ENCODE data around the gene ELOVL1.

The ELOVL1 gene

DNA sequence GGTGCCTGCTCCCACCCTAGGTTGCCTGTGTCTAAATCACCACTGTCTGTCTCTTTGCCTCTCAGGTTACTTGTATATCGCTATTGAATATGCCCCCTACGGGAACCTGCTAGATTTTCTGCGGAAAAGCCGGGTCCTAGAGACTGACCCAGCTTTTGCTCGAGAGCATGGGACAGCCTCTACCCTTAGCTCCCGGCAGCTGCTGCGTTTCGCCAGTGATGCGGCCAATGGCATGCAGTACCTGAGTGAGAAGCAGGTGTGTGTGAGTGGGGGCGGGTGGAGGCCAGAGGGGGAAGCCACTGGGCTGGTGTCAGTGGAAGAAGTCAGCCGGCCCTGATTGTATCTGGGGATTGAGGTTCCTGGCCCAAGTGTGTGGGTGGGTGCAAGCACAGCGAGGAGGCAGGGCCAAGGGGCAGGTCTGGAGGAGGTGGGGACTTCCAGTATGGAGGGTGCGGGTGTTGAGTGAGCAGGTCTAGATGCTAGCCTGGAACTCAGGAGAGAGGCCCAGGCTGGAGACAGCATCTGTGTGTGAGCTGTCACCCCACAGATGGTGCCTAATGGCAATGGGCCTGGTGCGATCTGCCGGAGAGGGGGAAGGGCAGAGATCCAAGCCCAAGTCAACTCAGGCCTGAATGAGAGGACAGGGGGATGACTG, 49.9 kb downstream of the ELOVL1 start:
- Histone ChIP-seq H3K27me3 (ENCODE audit: control insufficient read depth, insufficient read depth, low read length) (no peaks in the 10 kb centered on the region), H3K4me1 (ENCODE audit: control insufficient read depth, insufficient read depth, low read length) (peaks cover 13% of the 10 kb centered on the region), H3K9ac (ENCODE audit: low read length) (no peak overlapping the region), H3K4me3 (ENCODE audit: low read length) (no peak overlapping the region), H3K36me3 (ENCODE audit: control insufficient read depth, insufficient read depth, low read length) (no peaks in the 10 kb centered on the region), H3K9me3 (ENCODE audit: control insufficient read depth, low read length) (no peaks in the 10 kb centered on the region)

DNA sequence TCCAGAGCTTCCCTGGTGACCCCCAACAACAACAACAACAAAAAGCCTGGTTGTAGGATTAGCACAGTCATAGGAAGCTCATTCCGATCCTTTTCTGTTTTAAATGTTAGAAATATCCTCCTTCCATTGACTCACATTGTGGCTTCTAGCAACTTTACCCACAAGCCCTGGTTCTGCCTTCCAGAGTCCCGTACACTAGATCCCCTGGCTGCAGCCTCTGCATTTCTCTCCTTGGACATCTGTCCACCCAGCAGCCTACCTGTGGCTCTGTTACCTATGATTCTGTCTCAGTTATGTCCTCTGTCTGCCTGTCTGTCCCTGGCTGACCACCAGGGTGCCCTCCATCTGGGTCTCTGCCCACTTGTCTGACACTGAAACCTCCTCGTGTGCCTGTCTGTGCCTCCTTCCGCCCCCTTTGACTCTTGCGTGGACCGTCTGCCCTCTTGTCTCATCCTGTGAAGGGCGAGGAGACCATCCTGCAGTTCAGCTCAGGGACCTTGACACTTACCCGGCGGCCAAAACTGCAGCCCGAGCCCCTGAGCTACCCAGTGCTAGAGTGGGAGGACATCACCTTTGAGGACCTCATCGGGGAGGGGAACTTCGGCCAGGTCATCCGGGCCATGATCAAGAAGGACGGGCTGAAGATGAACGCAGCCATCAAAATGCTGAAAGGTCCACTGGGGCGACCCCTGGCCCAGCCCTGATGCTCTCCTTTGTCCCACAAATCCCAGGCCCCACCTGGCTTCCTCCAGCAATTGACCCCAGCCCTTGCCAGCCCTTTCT, 50.9 kb downstream of the ELOVL1 start:
- no peak overlapping the region for H3K4me3 ChIP-seq (ENCODE audit: low read length)
- H3K9me3 ChIP-seq (ENCODE audit: control insufficient read depth, low read length), result no peaks in the 10 kb centered on the region
- no peaks in the 10 kb centered on the region for H3K27me3 ChIP-seq (ENCODE audit: control insufficient read depth, insufficient read depth, low read length)
- peaks cover 13% of the 10 kb centered on the region for H3K4me1 ChIP-seq (ENCODE audit: control insufficient read depth, insufficient read depth, low read length)
- H3K36me3 ChIP-seq (ENCODE audit: control insufficient read depth, insufficient read depth, low read length), result no peaks in the 10 kb centered on the region
- no peak overlapping the region for H3K9ac ChIP-seq (ENCODE audit: low read length)

DNA sequence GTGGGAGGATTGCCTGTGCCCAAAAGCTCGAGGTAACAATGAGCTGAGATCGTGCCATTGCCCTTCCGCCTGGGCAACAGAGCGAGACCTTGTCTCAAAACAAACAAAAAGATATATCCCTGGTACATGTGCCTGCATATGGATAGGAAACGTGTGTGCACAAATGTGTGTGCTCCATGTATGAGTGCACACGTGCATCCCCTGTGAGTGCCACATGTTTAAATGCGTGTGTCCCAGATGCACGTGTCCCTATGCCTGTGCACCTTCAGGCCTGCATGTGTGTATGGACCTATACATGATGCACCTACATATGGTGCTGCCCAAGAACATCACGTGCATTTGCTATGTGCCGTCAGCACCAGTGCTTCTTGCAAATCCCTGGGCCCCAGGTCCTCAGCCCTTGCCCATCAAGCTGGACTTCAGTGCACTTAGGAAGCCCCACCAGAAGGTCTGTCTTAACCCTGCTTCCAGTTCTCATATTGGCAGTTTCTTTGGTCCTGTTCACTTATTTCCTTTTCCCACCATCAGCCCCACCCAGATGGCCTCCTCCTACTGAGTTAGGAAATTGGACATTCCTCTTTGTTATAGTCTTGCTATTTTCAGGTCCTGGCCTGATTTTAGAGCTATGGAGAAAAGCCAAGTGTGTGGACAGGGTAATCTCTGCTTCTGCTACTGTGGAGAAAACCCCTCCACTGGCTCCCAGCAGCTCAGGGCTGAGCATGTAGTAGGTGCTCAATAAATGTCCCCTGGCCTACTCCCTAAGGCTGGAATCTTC, 51.7 kb downstream of the ELOVL1 start:
- Histone ChIP-seq H3K9ac (ENCODE audit: low read length) (no peak overlapping the region), H3K36me3 (ENCODE audit: control insufficient read depth, insufficient read depth, low read length) (no peaks in the 10 kb centered on the region), H3K4me1 (ENCODE audit: control insufficient read depth, insufficient read depth, low read length) (peaks cover 13% of the 10 kb centered on the region), H3K9me3 (ENCODE audit: control insufficient read depth, low read length) (no peaks in the 10 kb centered on the region), H3K4me3 (ENCODE audit: low read length) (no peak overlapping the region), H3K27me3 (ENCODE audit: control insufficient read depth, insufficient read depth, low read length) (no peaks in the 10 kb centered on the region)

DNA sequence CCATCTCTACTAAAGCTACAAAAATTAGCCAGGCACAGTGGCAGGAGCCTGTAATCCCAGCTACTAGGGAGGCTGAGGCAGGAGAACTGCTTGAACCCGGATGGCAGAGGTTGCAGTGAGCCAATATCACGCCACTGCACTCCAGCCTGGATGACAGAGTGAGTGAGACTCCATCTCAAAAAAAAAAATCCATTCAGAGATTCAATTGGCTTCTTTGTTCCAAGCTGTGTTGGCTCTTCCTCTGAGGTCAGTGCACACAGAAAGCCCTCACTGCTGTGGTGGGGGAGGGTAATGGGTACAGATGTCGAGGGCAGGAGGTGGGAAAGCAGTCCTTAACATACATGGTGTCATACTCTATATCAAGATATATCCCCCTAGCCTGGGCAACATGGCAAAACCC, 52.3 kb downstream of the ELOVL1 start:
- peaks cover 13% of the 10 kb centered on the region for H3K4me1 ChIP-seq (ENCODE audit: control insufficient read depth, insufficient read depth, low read length)
- H3K36me3 ChIP-seq (ENCODE audit: control insufficient read depth, insufficient read depth, low read length), result no peaks in the 10 kb centered on the region
- H3K4me3 ChIP-seq (ENCODE audit: low read length), result no peak overlapping the region
- H3K27me3 ChIP-seq (ENCODE audit: control insufficient read depth, insufficient read depth, low read length), result no peaks in the 10 kb centered on the region
- H3K9me3 ChIP-seq (ENCODE audit: control insufficient read depth, low read length), result no peaks in the 10 kb centered on the region
- H3K9ac ChIP-seq (ENCODE audit: low read length), result no peak overlapping the region

GRCh38 chr1:43314233-43314632, 53.6 kb downstream of the ELOVL1 start:
- no peaks in the 10 kb centered on the region for H3K36me3 ChIP-seq (ENCODE audit: control insufficient read depth, insufficient read depth, low read length)
- H3K4me3 ChIP-seq (ENCODE audit: low read length), result no peak overlapping the region
- no peak overlapping the region for H3K9ac ChIP-seq (ENCODE audit: low read length)
- H3K27me3 ChIP-seq (ENCODE audit: control insufficient read depth, insufficient read depth, low read length), result no peaks in the 10 kb centered on the region
- H3K9me3 ChIP-seq (ENCODE audit: control insufficient read depth, low read length), result no peaks in the 10 kb centered on the region
- peaks cover 13% of the 10 kb centered on the region for H3K4me1 ChIP-seq (ENCODE audit: control insufficient read depth, insufficient read depth, low read length)

- no peak overlapping the region for H3K9ac ChIP-seq (ENCODE audit: low read length)
- no peak overlapping the region for H3K4me3 ChIP-seq (ENCODE audit: low read length)
- no peaks in the 10 kb centered on the region for H3K27me3 ChIP-seq (ENCODE audit: control insufficient read depth, insufficient read depth, low read length)
- H3K36me3 ChIP-seq (ENCODE audit: control insufficient read depth, insufficient read depth, low read length), result no peaks in the 10 kb centered on the region
- no peaks in the 10 kb centered on the region for H3K9me3 ChIP-seq (ENCODE audit: control insufficient read depth, low read length)
- H3K4me1 ChIP-seq (ENCODE audit: control insufficient read depth, insufficient read depth, low read length), result peaks cover 13% of the 10 kb centered on the region
Measured at GRCh38 chr1:43313771-43314170, 54.0 kb downstream of the ELOVL1 start.

All from mucosa of stomach (tissue), 1 donor.